HL-60 (cell line): ENCODE results near the gene SPTA1.
"Not testable (repeated sequence)": the region's sequence is repeated elsewhere in the genome, so short reads cannot be mapped to it uniquely, and the experiment has no call there.

Experiments
- GABPA ChIP-seq: IDR thresholded peaks from 2 replicates; pipeline ENCODE4 v1.6.1; 2012; ENCODE audit warnings: low read depth
- POLR2AphosphoS5 ChIP-seq: IDR thresholded peaks from 2 replicates; pipeline ENCODE4 v1.6.1; 2012; ENCODE audit warnings: low read depth
- SPI1 ChIP-seq: IDR thresholded peaks from 2 replicates; pipeline ENCODE4 v1.6.1; 2012; ENCODE audit warnings: low read depth, mild to moderate bottlenecking, borderline replicate concordance
- TF ChIP-seq, protein P1 (sequence below): IDR thresholded peaks from one replicate; pipeline ENCODE4 v1.5.1; 2011; ENCODE audit warnings: low read length, control low read depth, inconsistent platforms; ENCODE audit not compliant: insufficient read depth
- TF ChIP-seq, protein P2 (sequence below): IDR thresholded peaks from 2 replicates; pipeline ENCODE4 v1.6.1; 2012; ENCODE audit warnings: low read depth; ENCODE audit not compliant: insufficient replicate concordance

DNA sequence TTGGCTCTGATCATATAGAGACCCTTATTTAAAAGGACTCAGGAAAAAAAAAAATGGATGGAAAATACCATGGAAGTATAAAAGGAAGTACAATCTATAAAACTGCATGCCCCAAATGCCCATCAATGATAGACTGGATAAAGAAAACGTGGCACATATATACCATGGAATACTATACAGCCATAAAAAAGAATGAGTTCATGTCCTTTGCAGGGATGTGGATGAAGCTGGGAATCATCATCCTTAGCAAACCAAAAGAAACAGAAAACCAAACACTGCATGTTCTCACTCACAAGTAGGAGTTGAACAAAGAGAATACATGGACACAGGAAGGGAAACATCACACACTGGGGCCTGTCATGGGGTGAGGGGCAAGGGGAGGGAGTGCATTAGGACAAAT is 4.6 kb upstream of the SPTA1 start:
- TF ChIP-seq, protein P1, sequence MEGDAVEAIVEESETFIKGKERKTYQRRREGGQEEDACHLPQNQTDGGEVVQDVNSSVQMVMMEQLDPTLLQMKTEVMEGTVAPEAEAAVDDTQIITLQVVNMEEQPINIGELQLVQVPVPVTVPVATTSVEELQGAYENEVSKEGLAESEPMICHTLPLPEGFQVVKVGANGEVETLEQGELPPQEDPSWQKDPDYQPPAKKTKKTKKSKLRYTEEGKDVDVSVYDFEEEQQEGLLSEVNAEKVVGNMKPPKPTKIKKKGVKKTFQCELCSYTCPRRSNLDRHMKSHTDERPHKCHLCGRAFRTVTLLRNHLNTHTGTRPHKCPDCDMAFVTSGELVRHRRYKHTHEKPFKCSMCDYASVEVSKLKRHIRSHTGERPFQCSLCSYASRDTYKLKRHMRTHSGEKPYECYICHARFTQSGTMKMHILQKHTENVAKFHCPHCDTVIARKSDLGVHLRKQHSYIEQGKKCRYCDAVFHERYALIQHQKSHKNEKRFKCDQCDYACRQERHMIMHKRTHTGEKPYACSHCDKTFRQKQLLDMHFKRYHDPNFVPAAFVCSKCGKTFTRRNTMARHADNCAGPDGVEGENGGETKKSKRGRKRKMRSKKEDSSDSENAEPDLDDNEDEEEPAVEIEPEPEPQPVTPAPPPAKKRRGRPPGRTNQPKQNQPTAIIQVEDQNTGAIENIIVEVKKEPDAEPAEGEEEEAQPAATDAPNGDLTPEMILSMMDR = not testable (repeated sequence)
- TF ChIP-seq POLR2AphosphoS5, GABPA, SPI1: not testable (repeated sequence)
- TF ChIP-seq, protein P2, sequence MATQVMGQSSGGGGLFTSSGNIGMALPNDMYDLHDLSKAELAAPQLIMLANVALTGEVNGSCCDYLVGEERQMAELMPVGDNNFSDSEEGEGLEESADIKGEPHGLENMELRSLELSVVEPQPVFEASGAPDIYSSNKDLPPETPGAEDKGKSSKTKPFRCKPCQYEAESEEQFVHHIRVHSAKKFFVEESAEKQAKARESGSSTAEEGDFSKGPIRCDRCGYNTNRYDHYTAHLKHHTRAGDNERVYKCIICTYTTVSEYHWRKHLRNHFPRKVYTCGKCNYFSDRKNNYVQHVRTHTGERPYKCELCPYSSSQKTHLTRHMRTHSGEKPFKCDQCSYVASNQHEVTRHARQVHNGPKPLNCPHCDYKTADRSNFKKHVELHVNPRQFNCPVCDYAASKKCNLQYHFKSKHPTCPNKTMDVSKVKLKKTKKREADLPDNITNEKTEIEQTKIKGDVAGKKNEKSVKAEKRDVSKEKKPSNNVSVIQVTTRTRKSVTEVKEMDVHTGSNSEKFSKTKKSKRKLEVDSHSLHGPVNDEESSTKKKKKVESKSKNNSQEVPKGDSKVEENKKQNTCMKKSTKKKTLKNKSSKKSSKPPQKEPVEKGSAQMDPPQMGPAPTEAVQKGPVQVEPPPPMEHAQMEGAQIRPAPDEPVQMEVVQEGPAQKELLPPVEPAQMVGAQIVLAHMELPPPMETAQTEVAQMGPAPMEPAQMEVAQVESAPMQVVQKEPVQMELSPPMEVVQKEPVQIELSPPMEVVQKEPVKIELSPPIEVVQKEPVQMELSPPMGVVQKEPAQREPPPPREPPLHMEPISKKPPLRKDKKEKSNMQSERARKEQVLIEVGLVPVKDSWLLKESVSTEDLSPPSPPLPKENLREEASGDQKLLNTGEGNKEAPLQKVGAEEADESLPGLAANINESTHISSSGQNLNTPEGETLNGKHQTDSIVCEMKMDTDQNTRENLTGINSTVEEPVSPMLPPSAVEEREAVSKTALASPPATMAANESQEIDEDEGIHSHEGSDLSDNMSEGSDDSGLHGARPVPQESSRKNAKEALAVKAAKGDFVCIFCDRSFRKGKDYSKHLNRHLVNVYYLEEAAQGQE = not testable (repeated sequence)
